ENCODE data around the gene AKAP10.

Gene AKAP10

GRCh38 chr17:20012017-20012536 lies 34.4 kb upstream of the AKAP10 start:
- Histone ChIP-seq H3K4me2 (ENCODE audit: low read length) (no peak overlapping the region), H3K27me3 (ENCODE audit: low read depth, low read length) (no peaks in the 10 kb centered on the region), H3K9me3 (ENCODE audit: insufficient read depth, low read length) (no peaks in the 10 kb centered on the region), H3K4me1 (ENCODE audit: low read length) (peaks cover 6% of the 10 kb centered on the region; the same call in 1 of the 2 replicates), H3K4me3 (ENCODE audit: low read length) (no peak overlapping the region), H3K36me3 (replicated peaks; ENCODE audit: low read depth, low read length) (no peaks in the 10 kb centered on the region), H4K20me1 (ENCODE audit: insufficient read depth, low read length) (no peaks in the 10 kb centered on the region), H3K79me2 (ENCODE audit: low read length) (no peaks in the 10 kb centered on the region), H3K9ac (ENCODE audit: low read length) (no peak overlapping the region), H3K27ac (ENCODE audit: low read length) (no peak overlapping the region), H2AFZ (ENCODE audit: low read depth, low read length) (no peak overlapping the region)
- TF ChIP-seq EZH2phosphoT487 (IDR thresholded peaks at IDR 0.05; ENCODE audit: low read depth) = no peak
- no peak for TF ChIP-seq CTCF (IDR thresholded peaks at IDR 0.05; ENCODE audit: low read depth, low read length)

GRCh38 chr17:20010936-20011335 lies 33.3 kb upstream of the AKAP10 start:
- peaks cover 6% of the 10 kb centered on the region; the same call in 1 of the 2 replicates for H3K4me1 ChIP-seq (ENCODE audit: low read length)
- peak overlapping the region; percentile 72 for H3K4me2 ChIP-seq (ENCODE audit: low read length)
- H3K79me2 ChIP-seq (ENCODE audit: low read length) = no peaks in the 10 kb centered on the region
- no peaks in the 10 kb centered on the region for H3K36me3 ChIP-seq (replicated peaks; ENCODE audit: low read depth, low read length)
- TF ChIP-seq EZH2phosphoT487 (IDR thresholded peaks at IDR 0.05; ENCODE audit: low read depth) (no peak), CTCF (IDR thresholded peaks at IDR 0.05; ENCODE audit: low read depth, low read length) (no peak)
- H2AFZ ChIP-seq (ENCODE audit: low read depth, low read length) = no peak overlapping the region
- no peaks in the 10 kb centered on the region for H4K20me1 ChIP-seq (ENCODE audit: insufficient read depth, low read length)
- no peaks in the 10 kb centered on the region for H3K9me3 ChIP-seq (ENCODE audit: insufficient read depth, low read length)
- no peak overlapping the region for H3K9ac ChIP-seq (ENCODE audit: low read length)
- H3K27me3 ChIP-seq (ENCODE audit: low read depth, low read length) = no peaks in the 10 kb centered on the region
- H3K27ac ChIP-seq (ENCODE audit: low read length) = no peak overlapping the region
- H3K4me3 ChIP-seq (ENCODE audit: low read length) = no peak overlapping the region

GRCh38 chr17:20010099-20010863 lies 32.7 kb upstream of the AKAP10 start:
- H3K27ac ChIP-seq (ENCODE audit: low read length) = no peak overlapping the region
- no peaks in the 10 kb centered on the region for H3K27me3 ChIP-seq (ENCODE audit: low read depth, low read length)
- H3K4me2 ChIP-seq (ENCODE audit: low read length) = peak overlapping the region; percentile 72
- no peak overlapping the region for H2AFZ ChIP-seq (ENCODE audit: low read depth, low read length)
- H4K20me1 ChIP-seq (ENCODE audit: insufficient read depth, low read length) = no peaks in the 10 kb centered on the region
- no peaks in the 10 kb centered on the region for H3K9me3 ChIP-seq (ENCODE audit: insufficient read depth, low read length)
- peak overlapping the region; percentile 65 for H3K9ac ChIP-seq (ENCODE audit: low read length)
- H3K36me3 ChIP-seq (replicated peaks; ENCODE audit: low read depth, low read length) = no peaks in the 10 kb centered on the region
- H3K4me1 ChIP-seq (ENCODE audit: low read length) = peaks cover 6% of the 10 kb centered on the region; the same call in 1 of the 2 replicates
- no peak for TF ChIP-seq CTCF (IDR thresholded peaks at IDR 0.05; ENCODE audit: low read depth, low read length)
- TF ChIP-seq EZH2phosphoT487 (IDR thresholded peaks at IDR 0.05; ENCODE audit: low read depth) = no peak
- H3K79me2 ChIP-seq (ENCODE audit: low read length) = no peaks in the 10 kb centered on the region
- peak overlapping the region; percentile 83 for H3K4me3 ChIP-seq (ENCODE audit: low read length)

- TF ChIP-seq EZH2phosphoT487 (IDR thresholded peaks at IDR 0.05; ENCODE audit: low read depth) = no peak
- TF ChIP-seq CTCF (IDR thresholded peaks at IDR 0.05; ENCODE audit: low read depth, low read length) = peak; percentile 41
- Histone ChIP-seq H3K9ac (ENCODE audit: low read length) (peak within 1 kb of the TSS; percentile 65), H3K27me3 (ENCODE audit: low read depth, low read length) (no peaks in the 10 kb centered on the region), H3K27ac (ENCODE audit: low read length) (peak within 1 kb of the TSS; percentile 23; the same call in 1 of the 2 replicates), H3K4me1 (ENCODE audit: low read length) (peaks cover 6% of the 10 kb centered on the region; the same call in 1 of the 2 replicates), H2AFZ (ENCODE audit: low read depth, low read length) (peak within 1 kb of the TSS; percentile 83), H3K79me2 (ENCODE audit: low read length) (no peaks in the 10 kb centered on the region), H4K20me1 (ENCODE audit: insufficient read depth, low read length) (no peaks in the 10 kb centered on the region), H3K9me3 (ENCODE audit: insufficient read depth, low read length) (no peaks in the 10 kb centered on the region), H3K4me3 (ENCODE audit: low read length) (peak within 1 kb of the TSS; percentile 83), H3K36me3 (replicated peaks; ENCODE audit: low read depth, low read length) (no peaks in the 10 kb centered on the region), H3K4me2 (ENCODE audit: low read length) (peak within 1 kb of the TSS; percentile 74)
Measured at GRCh38 chr17:20009302-20010098, 31.9 kb upstream of the AKAP10 start, which contains the start of gene SPECC1. Gene SPECC1 (plus strand): TSS chr17:20009359. CDS start chr17:20096652, 87,293 bp downstream.
